Vagina (tissue), 2 donors: ENCODE results near the gene GRM7.

ENCODE experiments used
- CTCF ChIP-seq, 3 experiments: fragments of 450-650 bp in 2 of 3; fragments of 200-600 bp in 1 of 3; sonication (generic) in 1 of 3; IDR thresholded peaks; one replicate each; pipeline ENCODE4 v1.5.1; 2017 to 2019; ENCODE audit warnings: antibody characterized with exemption in 3 of 3, mild to moderate bottlenecking in 2 of 3, moderate library complexity in 2 of 3
- POLR2A ChIP-seq, 2 donors: fragments of 450-650 bp; IDR thresholded peaks; one replicate each; pipeline ENCODE4 v1.6.1; 2017; ENCODE audit warnings: antibody characterized with exemption in 2 of 2, mild to moderate bottlenecking in 2 of 2, moderate library complexity in 2 of 2
- POLR2AphosphoS5 ChIP-seq, 2 donors: sonication (generic); formaldehyde crosslinking; IDR thresholded peaks; one replicate each; pipeline ENCODE4 v1.9.0; 2017; ENCODE audit warnings: antibody characterized with exemption in 2 of 2, mild to moderate bottlenecking in 2 of 2, low read depth in 1 of 2; ENCODE audit not compliant: insufficient read depth in 1 of 2

- TF ChIP-seq CTCF (IDR thresholded peaks at IDR 0.05) (no peak), POLR2AphosphoS5 (IDR thresholded peaks at IDR 0.05; ENCODE audit: insufficient read depth in 1 of 2, low read depth in 1 of 2) (no peak), POLR2A (IDR thresholded peaks at IDR 0.05) (no peak)
Observed at GRCh38 chr3:7385635-7386034, 524.7 kb downstream of the GRM7 start.
